ENCODE results near the gene ZIC1.

The ZIC1 gene

GRCh38 chr3:147380387-147380951, 28.7 kb upstream of the ZIC1 start:
- no peak for DNase-seq (ENCODE audit: low spot score)

- no peak for DNase-seq (ENCODE audit: low spot score)
Measured at GRCh38 chr3:147380977-147381376, 28.2 kb upstream of the ZIC1 start.

- no peak for DNase-seq (ENCODE audit: low spot score)
Measured at GRCh38 chr3:147381596-147381995, 27.6 kb upstream of the ZIC1 start.

GRCh38 chr3:147383617-147384016, 25.5 kb upstream of the ZIC1 start:
- DNase-seq (ENCODE audit: low spot score) = no peak

GRCh38 chr3:147384210-147385058, 24.7 kb upstream of the ZIC1 start:
- no peak for DNase-seq (ENCODE audit: low spot score)

- no peak for DNase-seq (ENCODE audit: low spot score)
Measured at GRCh38 chr3:147385059-147386012, 23.8 kb upstream of the ZIC1 start.

- DNase-seq (ENCODE audit: low spot score) = no peak
Measured at GRCh38 chr3:147387291-147387884, 21.8 kb upstream of the ZIC1 start.

- DNase-seq (ENCODE audit: low spot score) = no peak
Measured at GRCh38 chr3:147387885-147388699, 21.1 kb upstream of the ZIC1 start.

- no peak for DNase-seq (ENCODE audit: low spot score)
Measured at GRCh38 chr3:147388700-147389580, 20.2 kb upstream of the ZIC1 start.

GRCh38 chr3:147389717-147390116, 19.4 kb upstream of the ZIC1 start:
- no peak for DNase-seq (ENCODE audit: low spot score)

GRCh38 chr3:147390589-147391569, 18.3 kb upstream of the ZIC1 start:
- no peak for DNase-seq (ENCODE audit: low spot score)

- DNase-seq (ENCODE audit: low spot score) = no peak
Measured at GRCh38 chr3:147391781-147392624, 17.2 kb upstream of the ZIC1 start.

- DNase-seq (ENCODE audit: low spot score) = no peak
Measured at GRCh38 chr3:147392625-147392946, 16.6 kb upstream of the ZIC1 start.

GRCh38 chr3:147393261-147393942, 15.8 kb upstream of the ZIC1 start:
- DNase-seq (ENCODE audit: low spot score) = no peak

GRCh38 chr3:147393943-147394883, 15.0 kb upstream of the ZIC1 start:
- no peak for DNase-seq (ENCODE audit: low spot score)

- no peak for DNase-seq (ENCODE audit: low spot score)
Measured at GRCh38 chr3:147394884-147395225, 14.3 kb upstream of the ZIC1 start.
